PC-3 (cell line): Measurements from ENCODE around the gene MFAP2. TPM values are rescaled to one million over a fixed set of nuclear protein-coding genes. Genes with fewer than 3 reads are reported as not detected.

Experiments
- ATAC-seq: fragments of 200-7000 bp; cut with Tn5 transposase; 2 replicates; pipeline ENCODE4 v1.9.1; 2020; ENCODE audit warnings: mild to moderate bottlenecking, moderate library complexity
- BruUV-seq: library from RNA; stranded (reverse); fragments of 400-500 nt; replicated peaks from 2 replicates; lab custom pipeline; 2021; lab: Mats Ljungman, UMichigan
- CTCF ChIA-PET: fragments of 300-600 bp; sonication (Branson Sonifier 250); formaldehyde crosslinking; loops from one replicate; lab custom pipeline; 2022; ENCODE audit warnings: antibody characterized with exemption; lab: Charles Lee
- POLR2A ChIA-PET: fragments of 300-600 bp; sonication (Branson Sonifier 250); formaldehyde crosslinking; loops from one replicate; lab custom pipeline; 2022; ENCODE audit warnings: antibody characterized with exemption; ENCODE audit not compliant: unreplicated experiment; lab: Charles Lee
- DNase-seq: peaks from one replicate; pipeline ENCODE4 v3.0.0-alpha.2; 2015
- H2AFZ ChIP-seq: fragments of 300-600 bp; sonication (generic); 2 replicates; pipeline ENCODE4 v1.6.0; 2016; ENCODE audit warnings: antibody characterized with exemption, low read length
- H3F3A ChIP-seq: fragments of 300-600 bp; sonication (generic); one replicate; pipeline ENCODE4 v1.6.0; 2017; ENCODE audit warnings: antibody characterized with exemption, low read length, control low read depth, mild to moderate bottlenecking; ENCODE audit not compliant: unreplicated experiment
- H3K27ac ChIP-seq: fragments of 300-600 bp; sonication (generic); 2 replicates; pipeline ENCODE4 v1.5.1; 2016; ENCODE audit warnings: mild to moderate bottlenecking, low read length
- H3K27me3 ChIP-seq: fragments of 300-600 bp; sonication (generic); 2 replicates; pipeline ENCODE4 v1.6.1; 2016; ENCODE audit warnings: low read length, mixed read lengths
- H3K36me3 ChIP-seq: fragments of 300-600 bp; sonication (generic); 2 replicates; pipeline ENCODE4 v1.6.1; 2016; ENCODE audit warnings: low read depth, mixed run types, low read length, mixed read lengths
- H3K4me1 ChIP-seq: fragments of 300-600 bp; sonication (generic); 2 replicates; pipeline ENCODE4 v1.5.1; 2016; ENCODE audit warnings: low read length; ENCODE audit not compliant: insufficient read depth
- H3K4me2 ChIP-seq: fragments of 300-600 bp; sonication (generic); 2 replicates; pipeline ENCODE4 v1.6.0; 2016; ENCODE audit warnings: low read length
- H3K4me3 ChIP-seq: fragments of 300-600 bp; sonication (generic); 2 replicates; pipeline ENCODE4 v1.5.1; 2016; ENCODE audit warnings: mild to moderate bottlenecking, low read length, mixed read lengths
- H3K79me2 ChIP-seq: fragments of 300-600 bp; sonication (generic); 2 replicates; pipeline ENCODE4 v1.6.1; 2017; ENCODE audit warnings: low read length, mixed read lengths
- H3K9ac ChIP-seq: fragments of 300-600 bp; sonication (generic); 2 replicates; pipeline ENCODE4 v1.6.0; 2016; ENCODE audit warnings: mild to moderate bottlenecking, low read length
- H3K9me2 ChIP-seq: fragments of 300-600 bp; sonication (generic); replicated peaks from 2 replicates; pipeline ENCODE4 v1.6.1; 2016; ENCODE audit warnings: mixed run types, low read length, mixed read lengths
- H3K9me3 ChIP-seq: fragments of 300-600 bp; sonication (generic); 2 replicates; pipeline ENCODE4 v1.6.1; 2016; ENCODE audit warnings: low read length, mixed read lengths
- H4K20me1 ChIP-seq: fragments of 300-600 bp; sonication (generic); 2 replicates; pipeline ENCODE4 v1.6.1; 2016; ENCODE audit warnings: low read length, mixed read lengths
- EZH2 ChIP-seq: fragments of 300-600 bp; sonication (generic); IDR thresholded peaks from one replicate; pipeline ENCODE4 v1.6.1; 2017; ENCODE audit warnings: antibody characterized with exemption, mild to moderate bottlenecking, low read length; ENCODE audit not compliant: unreplicated experiment
- EZH2phosphoT487 ChIP-seq: fragments of 300-600 bp; sonication (generic); IDR thresholded peaks from 2 replicates; pipeline ENCODE4 v1.6.1; 2018; ENCODE audit warnings: mild to moderate bottlenecking, antibody characterized with exemption, low read length, borderline replicate concordance
- intact Hi-C: fragments of 100-400 bp; cut with micrococcal nuclease; formaldehyde crosslinking; loops from 2 replicates; pipeline ENCODE4 v1.9.0; 2023
- total RNA-seq: library from RNA; depleted of rRNA; stranded (reverse); fragments of >200 nt; gene quantifications from 2 replicates; pipeline ENCODE4 v1.2.3, GENCODE V29; 2014
- TF ChIP-seq, protein P1 (sequence below): fragments of 300-600 bp; sonication (generic); conservative IDR thresholded peaks from 2 replicates; pipeline ENCODE4 v1.5.1; 2017; ENCODE audit warnings: antibody characterized with exemption, low read depth, mild to moderate bottlenecking, low read length

Gene MFAP2
- total RNA-seq, 1 experiment from 2014 or later = 1.8 TPM

- H3K4me2 ChIP-seq = no peak overlapping the region
- intact Hi-C loops = no loop called here
- peaks cover 12% of the 10 kb centered on the region; the same call in 1 of the 2 replicates for H3K79me2 ChIP-seq
- no peaks in the 10 kb centered on the region for H3F3A ChIP-seq
- no peak for ATAC-seq
- TF ChIP-seq, protein P1, sequence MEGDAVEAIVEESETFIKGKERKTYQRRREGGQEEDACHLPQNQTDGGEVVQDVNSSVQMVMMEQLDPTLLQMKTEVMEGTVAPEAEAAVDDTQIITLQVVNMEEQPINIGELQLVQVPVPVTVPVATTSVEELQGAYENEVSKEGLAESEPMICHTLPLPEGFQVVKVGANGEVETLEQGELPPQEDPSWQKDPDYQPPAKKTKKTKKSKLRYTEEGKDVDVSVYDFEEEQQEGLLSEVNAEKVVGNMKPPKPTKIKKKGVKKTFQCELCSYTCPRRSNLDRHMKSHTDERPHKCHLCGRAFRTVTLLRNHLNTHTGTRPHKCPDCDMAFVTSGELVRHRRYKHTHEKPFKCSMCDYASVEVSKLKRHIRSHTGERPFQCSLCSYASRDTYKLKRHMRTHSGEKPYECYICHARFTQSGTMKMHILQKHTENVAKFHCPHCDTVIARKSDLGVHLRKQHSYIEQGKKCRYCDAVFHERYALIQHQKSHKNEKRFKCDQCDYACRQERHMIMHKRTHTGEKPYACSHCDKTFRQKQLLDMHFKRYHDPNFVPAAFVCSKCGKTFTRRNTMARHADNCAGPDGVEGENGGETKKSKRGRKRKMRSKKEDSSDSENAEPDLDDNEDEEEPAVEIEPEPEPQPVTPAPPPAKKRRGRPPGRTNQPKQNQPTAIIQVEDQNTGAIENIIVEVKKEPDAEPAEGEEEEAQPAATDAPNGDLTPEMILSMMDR = no peak
- no peak for TF ChIP-seq EZH2phosphoT487
- no peak for TF ChIP-seq EZH2
- CTCF ChIA-PET = no interaction called here
- POLR2A ChIA-PET = no interaction called here
- no peak overlapping the region for H3K4me3 ChIP-seq
- H3K4me1 ChIP-seq = peaks cover 18% of the 10 kb centered on the region
- no peak overlapping the region for H2AFZ ChIP-seq
- no peaks in the 10 kb centered on the region for H4K20me1 ChIP-seq
- H3K9me3 ChIP-seq = no peaks in the 10 kb centered on the region
- H3K9ac ChIP-seq = no peak overlapping the region
- no TSS peak for BruUV-seq
- H3K36me3 ChIP-seq = peaks cover 5% of the 10 kb centered on the region; the same call in 1 of the 2 replicates
- DNase-seq = no peak
- no peaks in the 10 kb centered on the region for H3K9me2 ChIP-seq
- no peak overlapping the region for H3K27ac ChIP-seq
- no peaks in the 10 kb centered on the region for H3K27me3 ChIP-seq
Measured at GRCh38 chr1:17013491-17014320, 33.3 kb upstream of the MFAP2 start.

- H3K9me2 ChIP-seq = no peaks in the 10 kb centered on the region
- H4K20me1 ChIP-seq = no peaks in the 10 kb centered on the region
- no peak for TF ChIP-seq EZH2
- TF ChIP-seq, protein P1 = no peak
- H3K27ac ChIP-seq = no peak overlapping the region
- H2AFZ ChIP-seq = no peak overlapping the region
- intact Hi-C loops = no loop called here
- BruUV-seq = no TSS peak
- H3K27me3 ChIP-seq = no peaks in the 10 kb centered on the region
- CTCF ChIA-PET = no interaction called here
- no peak overlapping the region for H3K4me3 ChIP-seq
- H3K9me3 ChIP-seq = no peaks in the 10 kb centered on the region
- H3F3A ChIP-seq = no peaks in the 10 kb centered on the region
- peaks cover 18% of the 10 kb centered on the region for H3K4me1 ChIP-seq
- POLR2A ChIA-PET = no interaction called here
- no peak for ATAC-seq
- no peak overlapping the region for H3K9ac ChIP-seq
- H3K36me3 ChIP-seq = no peaks in the 10 kb centered on the region
- 0 out of 2 replicates have a peak overlapping the region, but pooled peaks have one; percentile 98 for H3K4me2 ChIP-seq
- H3K79me2 ChIP-seq = peaks cover 12% of the 10 kb centered on the region; the same call in 1 of the 2 replicates
- no peak for DNase-seq
Measured at GRCh38 chr1:17012775-17013490, 32.5 kb upstream of the MFAP2 start.
